Neural progenitor cell (in vitro differentiated cells): ENCODE data around the gene ZNF560. TPM values are rescaled to one million over a fixed set of nuclear protein-coding genes. Genes with fewer than 3 reads are reported as not detected.

Experiments
- DNase-seq: peaks from one replicate; pipeline ENCODE4 v3.0.0-alpha.2; 2016; ENCODE audit warnings: low spot score
- H2AFZ ChIP-seq: fragments of 200-600 bp; sonication (generic); replicated peaks from 2 replicates; pipeline ENCODE4 v1.6.1; 2016; ENCODE audit warnings: antibody characterized with exemption
- H3F3A ChIP-seq: fragments of 200-600 bp; sonication (generic); 2 replicates; pipeline ENCODE4 v1.6.1; 2016; ENCODE audit warnings: antibody characterized with exemption, low read depth
- H3K27ac ChIP-seq: fragments of 200-600 bp; sonication (generic); 2 replicates; pipeline ENCODE4 v1.5.1; 2016; ENCODE audit warnings: mild to moderate bottlenecking
- H3K27me3 ChIP-seq: fragments of 200-600 bp; sonication (generic); 2 replicates; pipeline ENCODE4 v1.6.1; 2016; ENCODE audit warnings: mild to moderate bottlenecking, moderate library complexity
- H3K36me3 ChIP-seq: fragments of 200-600 bp; sonication (generic); 2 replicates; pipeline ENCODE4 v1.5.1; 2016
- H3K4me1 ChIP-seq: fragments of 200-600 bp; sonication (generic); 2 replicates; pipeline ENCODE4 v1.6.1; 2016; ENCODE audit warnings: mixed run types
- H3K4me2 ChIP-seq: fragments of 200-600 bp; sonication (generic); 2 replicates; pipeline ENCODE4 v1.6.1; 2016
- H3K4me3 ChIP-seq: fragments of 200-600 bp; sonication (generic); 2 replicates; pipeline ENCODE4 v1.5.1; 2016
- H3K79me2 ChIP-seq: fragments of 200-600 bp; sonication (generic); 2 replicates; pipeline ENCODE4 v1.6.1; 2016; ENCODE audit warnings: low read depth
- H3K9ac ChIP-seq: fragments of 200-600 bp; sonication (generic); 2 replicates; pipeline ENCODE4 v1.6.1; 2016
- H3K9me3 ChIP-seq: fragments of 200-600 bp; sonication (generic); 2 replicates; pipeline ENCODE4 v1.5.1; 2016; ENCODE audit warnings: low read depth
- H4K20me1 ChIP-seq: fragments of 200-600 bp; sonication (generic); 2 replicates; pipeline ENCODE4 v1.6.1; 2016; ENCODE audit warnings: low read depth
- H3K27ac Mint-ChIP-seq: 3 replicates; pipeline ENCODE4 v1.8.0; 2021; ENCODE audit warnings: mixed read lengths
- H3K27me3 Mint-ChIP-seq: 2 replicates; pipeline ENCODE4 v1.8.0; 2022; ENCODE audit warnings: low read depth, mild to moderate bottlenecking, inconsistent platforms, moderate library complexity, mixed read lengths; ENCODE audit not compliant: insufficient read depth
- H3K36me3 Mint-ChIP-seq: 3 replicates; pipeline ENCODE4 v1.8.0; 2021; ENCODE audit warnings: mixed read lengths
- H3K4me1 Mint-ChIP-seq: 3 replicates; pipeline ENCODE4 v1.8.0; 2021; ENCODE audit warnings: mixed read lengths
- H3K4me3 Mint-ChIP-seq: 3 replicates; pipeline ENCODE4 v1.8.0; 2021; ENCODE audit warnings: mild to moderate bottlenecking, moderate library complexity, mixed read lengths
- H3K9me3 Mint-ChIP-seq: 3 replicates; pipeline ENCODE4 v1.8.0; 2020; ENCODE audit warnings: mixed read lengths
- EZH2 ChIP-seq: fragments of 200-600 bp; sonication (generic); IDR thresholded peaks from 2 replicates; pipeline ENCODE4 v1.6.1; 2017; ENCODE audit warnings: antibody characterized with exemption, mild to moderate bottlenecking, moderate library complexity
- EZH2phosphoT487 ChIP-seq: fragments of 200-600 bp; sonication (generic); IDR thresholded peaks from 2 replicates; pipeline ENCODE4 v1.6.1; 2017; ENCODE audit warnings: antibody characterized with exemption
- total RNA-seq: library from RNA; depleted of rRNA; stranded (reverse); fragments of >200 nt; gene quantifications from 2 replicates; pipeline ENCODE4 v1.2.3, GENCODE V29; 2015; ENCODE audit warnings: low replicate concordance
- TF ChIP-seq, protein P1 (sequence below): fragments of 200-600 bp; sonication (generic); IDR thresholded peaks from 2 replicates; pipeline ENCODE4 v1.5.1; 2017; ENCODE audit warnings: antibody characterized with exemption, mild to moderate bottlenecking

Gene ZNF560
- total RNA-seq, 1 donor from 2014 or later: not detected

DNA sequence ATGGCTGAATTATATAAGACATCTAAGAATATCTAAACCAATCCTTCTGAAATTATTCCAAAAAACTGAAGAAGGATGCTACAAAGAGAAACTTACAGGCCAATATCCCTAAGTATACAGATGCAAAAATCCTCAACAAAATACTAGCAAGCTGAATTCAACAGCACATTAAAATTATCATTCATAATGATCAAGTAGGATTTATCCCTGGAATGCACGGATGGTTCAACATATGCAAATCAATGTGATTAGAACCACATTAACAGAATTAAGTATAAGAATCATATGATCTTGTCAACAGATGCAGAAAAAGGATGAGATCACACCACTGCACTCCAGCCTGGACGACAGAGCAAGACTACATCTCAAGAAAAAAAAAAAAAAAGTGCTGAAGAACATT is 13.3 kb downstream of the ZNF560 start:
- peaks cover 54% of the 10 kb centered on the region for H3K9me3 Mint-ChIP-seq
- H2AFZ ChIP-seq: no peak overlapping the region

DNA sequence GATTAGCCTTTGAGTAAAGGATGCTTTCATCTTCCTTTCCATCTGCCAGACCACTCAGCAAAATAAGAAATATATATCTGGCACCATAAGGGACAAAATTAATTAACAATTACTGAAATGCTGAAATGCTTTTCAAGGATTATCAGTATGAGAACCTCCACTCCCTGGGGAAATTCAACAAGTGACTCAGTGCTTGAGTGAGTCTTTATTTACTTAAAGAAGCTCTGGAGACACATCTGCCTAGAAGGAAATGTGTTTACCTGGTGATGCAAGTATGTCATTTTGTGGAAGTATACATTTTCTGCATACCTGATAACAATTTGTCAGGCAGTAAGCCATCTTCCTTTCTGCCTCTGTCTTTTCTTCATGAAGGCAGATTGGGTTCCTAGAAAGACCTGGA is 23.4 kb downstream of the ZNF560 start:
- Mint-ChIP-seq H3K27ac (no peak overlapping the region), H3K4me1 (no peaks in the 10 kb centered on the region), H3K27me3 (peaks cover 7% of the 10 kb centered on the region), H3K9me3 (peaks cover 36% of the 10 kb centered on the region), H3K4me3 (no peak overlapping the region), H3K36me3 (no peaks in the 10 kb centered on the region)
- no peak overlapping the region for H3K9ac ChIP-seq
- H3K4me2 ChIP-seq: no peak overlapping the region
- H3K27me3 ChIP-seq: no peaks in the 10 kb centered on the region
- no peaks in the 10 kb centered on the region for H3K36me3 ChIP-seq
- H3K79me2 ChIP-seq: no peaks in the 10 kb centered on the region
- H2AFZ ChIP-seq: no peak overlapping the region
- no peak overlapping the region for H3K4me3 ChIP-seq
- peaks cover 17% of the 10 kb centered on the region for H3K9me3 ChIP-seq
- H3K4me1 ChIP-seq: no peaks in the 10 kb centered on the region
- H3K27ac ChIP-seq: no peak overlapping the region
- H3F3A ChIP-seq: no peaks in the 10 kb centered on the region
- DNase-seq: no peak
- TF ChIP-seq EZH2 (no peak), EZH2phosphoT487 (no peak)
- TF ChIP-seq, protein P1, sequence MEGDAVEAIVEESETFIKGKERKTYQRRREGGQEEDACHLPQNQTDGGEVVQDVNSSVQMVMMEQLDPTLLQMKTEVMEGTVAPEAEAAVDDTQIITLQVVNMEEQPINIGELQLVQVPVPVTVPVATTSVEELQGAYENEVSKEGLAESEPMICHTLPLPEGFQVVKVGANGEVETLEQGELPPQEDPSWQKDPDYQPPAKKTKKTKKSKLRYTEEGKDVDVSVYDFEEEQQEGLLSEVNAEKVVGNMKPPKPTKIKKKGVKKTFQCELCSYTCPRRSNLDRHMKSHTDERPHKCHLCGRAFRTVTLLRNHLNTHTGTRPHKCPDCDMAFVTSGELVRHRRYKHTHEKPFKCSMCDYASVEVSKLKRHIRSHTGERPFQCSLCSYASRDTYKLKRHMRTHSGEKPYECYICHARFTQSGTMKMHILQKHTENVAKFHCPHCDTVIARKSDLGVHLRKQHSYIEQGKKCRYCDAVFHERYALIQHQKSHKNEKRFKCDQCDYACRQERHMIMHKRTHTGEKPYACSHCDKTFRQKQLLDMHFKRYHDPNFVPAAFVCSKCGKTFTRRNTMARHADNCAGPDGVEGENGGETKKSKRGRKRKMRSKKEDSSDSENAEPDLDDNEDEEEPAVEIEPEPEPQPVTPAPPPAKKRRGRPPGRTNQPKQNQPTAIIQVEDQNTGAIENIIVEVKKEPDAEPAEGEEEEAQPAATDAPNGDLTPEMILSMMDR: no peak
- no peaks in the 10 kb centered on the region for H4K20me1 ChIP-seq

More for the DNA sequence above, 13.3 kb downstream of the ZNF560 start:
- H3K27ac Mint-ChIP-seq: no peak overlapping the region
- Histone ChIP-seq H3K9ac (no peak overlapping the region), H4K20me1 (no peaks in the 10 kb centered on the region), H3K9me3 (peaks cover 14% of the 10 kb centered on the region), H3K27me3 (no peaks in the 10 kb centered on the region), H3K4me1 (no peaks in the 10 kb centered on the region), H3K36me3 (no peaks in the 10 kb centered on the region), H3K79me2 (no peaks in the 10 kb centered on the region), H3K4me3 (no peak overlapping the region), H3K4me2 (no peak overlapping the region), H3K27ac (no peak overlapping the region), H3F3A (no peaks in the 10 kb centered on the region)
- no peaks in the 10 kb centered on the region for H3K4me1 Mint-ChIP-seq
- no peak for DNase-seq
- H3K36me3 Mint-ChIP-seq: peaks cover 3% of the 10 kb centered on the region
- no peak overlapping the region for H3K4me3 Mint-ChIP-seq
- peaks cover 2% of the 10 kb centered on the region for H3K27me3 Mint-ChIP-seq
- TF ChIP-seq, protein P1: no peak
- TF ChIP-seq EZH2 (no peak), EZH2phosphoT487 (no peak)

DNA sequence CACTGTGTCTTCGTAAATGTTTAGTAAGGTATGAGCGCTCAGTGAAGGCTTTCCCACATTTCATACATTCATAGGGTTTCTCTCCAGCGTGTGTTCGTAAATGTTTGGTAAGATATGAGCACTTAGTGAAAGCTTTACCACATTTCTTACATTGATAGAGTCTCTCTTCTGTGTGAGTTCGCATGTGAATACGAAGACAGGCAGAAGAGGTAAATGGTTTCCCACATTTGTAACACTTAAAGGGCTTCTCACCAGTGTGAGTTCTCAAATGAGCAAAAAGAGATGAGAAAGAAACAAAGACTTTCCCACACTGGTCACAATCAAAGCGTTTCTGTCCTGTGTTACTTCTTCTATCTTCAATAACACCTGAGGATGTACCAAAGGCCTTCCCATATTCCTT is 31.3 kb downstream of the ZNF560 start:
- DNase-seq: no peak
- Histone ChIP-seq H3K4me3 (no peak overlapping the region), H3K27ac (no peak overlapping the region), H3K36me3 (no peaks in the 10 kb centered on the region), H3K4me1 (no peaks in the 10 kb centered on the region), H4K20me1 (no peaks in the 10 kb centered on the region), H3F3A (no peaks in the 10 kb centered on the region), H3K79me2 (no peaks in the 10 kb centered on the region), H3K9ac (no peak overlapping the region), H3K9me3 (peaks cover 24% of the 10 kb centered on the region), H3K4me2 (no peak overlapping the region), H3K27me3 (no peaks in the 10 kb centered on the region), H2AFZ (no peak overlapping the region)
- Mint-ChIP-seq H3K4me1 (no peaks in the 10 kb centered on the region), H3K27me3 (peaks cover 2% of the 10 kb centered on the region), H3K36me3 (no peaks in the 10 kb centered on the region), H3K4me3 (no peak overlapping the region), H3K27ac (no peak overlapping the region), H3K9me3 (peaks cover 53% of the 10 kb centered on the region)
- TF ChIP-seq EZH2 (no peak), EZH2phosphoT487 (no peak)
- TF ChIP-seq, protein P1: no peak

DNA sequence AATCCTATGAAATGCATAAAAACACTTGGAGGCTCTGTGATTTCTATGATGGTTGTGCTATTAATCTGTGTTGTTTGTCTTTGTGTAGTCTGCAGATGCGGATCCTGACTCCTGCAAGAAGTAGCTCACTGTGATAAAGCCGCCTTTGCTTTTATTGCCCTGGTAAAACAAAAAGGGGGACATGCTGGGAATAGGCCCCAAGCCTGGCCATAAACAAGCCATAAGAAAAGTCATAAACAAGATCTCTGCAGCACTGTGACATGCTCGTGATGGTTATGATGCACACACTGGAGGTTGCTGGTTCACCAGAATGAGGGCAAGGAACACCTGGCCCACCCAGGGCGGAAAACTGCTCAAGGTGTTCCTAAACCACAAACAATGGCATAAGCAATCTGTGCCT is 36.5 kb downstream of the ZNF560 start:
- peaks cover 60% of the 10 kb centered on the region for H3K9me3 Mint-ChIP-seq

More for the DNA sequence above, 36.5 kb downstream of the ZNF560 start:
- DNase-seq: no peak
- TF ChIP-seq, protein P1: no peak
- TF ChIP-seq EZH2: no peak
- TF ChIP-seq EZH2phosphoT487: no peak
- Mint-ChIP-seq H3K27me3 (peaks cover 3% of the 10 kb centered on the region), H3K27ac (no peak overlapping the region), H3K4me3 (no peak overlapping the region), H3K36me3 (peaks cover 11% of the 10 kb centered on the region), H3K4me1 (no peaks in the 10 kb centered on the region)
- Histone ChIP-seq H3K9me3 (peaks cover 38% of the 10 kb centered on the region), H3K9ac (no peak overlapping the region), H3F3A (no peaks in the 10 kb centered on the region), H3K4me3 (no peak overlapping the region), H3K4me1 (no peaks in the 10 kb centered on the region), H3K27ac (no peak overlapping the region), H3K4me2 (no peak overlapping the region), H3K27me3 (no peaks in the 10 kb centered on the region), H3K79me2 (no peaks in the 10 kb centered on the region), H4K20me1 (no peaks in the 10 kb centered on the region), H3K36me3 (no peaks in the 10 kb centered on the region), H2AFZ (no peak overlapping the region)
